Body of pancreas (tissue), 4 donors: ENCODE measurements around the gene RNASEH2B. TPM values are rescaled to one million over a fixed set of nuclear protein-coding genes. Genes with fewer than 3 reads are reported as not detected.

ENCODE experiments used
- ATAC-seq: fragments of 150-250 bp; one replicate; pipeline ENCODE4 v1.9.1; 2016
- DNase-seq, 4 donors: peaks; one replicate each; pipeline ENCODE4 v3.0.0-alpha.2; 2019
- H3K27ac ChIP-seq, 4 donors: fragments of 200-600 bp; sonication (generic); 1 replicate in 3 of 4; 2 replicates in 1 of 4; pipeline versions ENCODE4 v1.5.1 to v1.6.1; 2016 to 2019; ENCODE audit warnings: mild to moderate bottlenecking in 1 of 4, mixed read lengths in 1 of 4, moderate library complexity in 1 of 4
- H3K27me3 ChIP-seq, 2 donors: fragments of 200-600 bp; sonication (generic); one replicate each; pipeline ENCODE4 v1.6.0; 2016; ENCODE audit warnings: mild to moderate bottlenecking in 1 of 2
- H3K36me3 ChIP-seq, 2 donors: fragments of 200-600 bp; sonication (generic); replicated peaks in 1 of 2; 2 replicates each; pipeline ENCODE4 v1.5.1; 2016; ENCODE audit warnings: low read depth in 2 of 2; ENCODE audit not compliant: insufficient read depth in 1 of 2
- H3K4me1 ChIP-seq: fragments of 200-600 bp; sonication (generic); one replicate; pipeline ENCODE4 v1.6.0; 2016
- H3K4me3 ChIP-seq, 2 donors: fragments of 200-600 bp; sonication (generic); 1 replicate in 1 of 2; 2 replicates in 1 of 2; pipeline ENCODE4 v1.5.1; 2016 to 2019
- H3K9me3 ChIP-seq, 3 donors: fragments of 200-600 bp; sonication (generic); 1 replicate in 2 of 3; 2 replicates in 1 of 3; pipeline ENCODE4 v1.5.1; 2016
- POLR2A ChIP-seq, 3 donors: fragments of 450-650 bp; IDR thresholded peaks; one replicate each; pipeline ENCODE4 v1.6.1; 2016; ENCODE audit warnings: antibody characterized with exemption in 3 of 3, mild to moderate bottlenecking in 2 of 3
- whole genome bisulfite sequencing, 2 donors: methylation state at CpG; one replicate each; pipeline ENCODE4 v1.1.5; 2017; 5-methylcytosine and 5-hydroxymethylcytosine counted together
- intact Hi-C: fragments of 100-400 bp; cut with DNase I; formaldehyde crosslinking; loops from one replicate; pipeline ENCODE4 v1.15.1; 2023
- total RNA-seq, 2 donors: library from RNA; depleted of rRNA; stranded (reverse); fragments of >200 nt; gene quantifications; one replicate each; pipeline ENCODE4 v1.1.0, GENCODE V29; 2016
- TF ChIP-seq, protein P1 (sequence below), 7 experiments: fragments of 450-650 bp in 4 of 7; fragments of 200-600 bp in 3 of 7; sonication (generic) in 3 of 7; IDR thresholded peaks; one replicate each; pipeline ENCODE4 v1.5.1; 2016 to 2019; ENCODE audit warnings: antibody characterized with exemption in 7 of 7

The RNASEH2B gene
- total RNA-seq, 2 donors from 2014 or later, result 17.1 to 34.2 TPM

DNA sequence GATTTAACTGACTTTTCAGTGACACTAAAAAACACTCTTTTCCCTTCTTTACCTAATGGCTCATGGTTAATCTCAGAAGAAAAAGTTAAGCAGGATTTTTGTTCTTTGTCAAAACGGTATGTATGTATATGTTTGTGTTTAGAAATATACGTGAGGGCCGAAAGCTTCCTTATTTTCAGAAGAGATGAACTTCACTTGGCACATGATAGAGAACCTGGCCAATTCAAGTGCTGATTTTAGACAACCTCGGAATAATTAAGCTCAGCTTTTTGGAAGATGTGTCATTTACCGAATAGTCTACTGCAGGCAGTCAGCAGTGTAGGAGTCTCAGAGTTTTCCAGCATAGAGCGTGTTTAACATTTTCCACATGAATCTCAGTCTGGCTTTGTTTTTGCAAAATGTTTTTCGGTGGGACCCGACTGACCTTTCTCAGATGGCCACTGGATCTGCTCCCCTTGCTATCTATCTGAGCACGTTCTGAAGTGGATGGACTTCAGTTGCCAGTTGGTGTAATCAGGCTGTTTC, 4.6 kb downstream of the RNASEH2B start:
- Histone ChIP-seq H3K4me3 (no peak overlapping the region), H3K4me1 (peaks cover 27% of the 10 kb centered on the region), H3K36me3 (no peaks in the 10 kb centered on the region), H3K9me3 (no peaks in the 10 kb centered on the region), H3K27me3 (no peaks in the 10 kb centered on the region), H3K27ac (no peak overlapping the region)
- no peak for ATAC-seq
- no peak for TF ChIP-seq POLR2A (IDR thresholded peaks at IDR 0.05)
- TF ChIP-seq, protein P1, sequence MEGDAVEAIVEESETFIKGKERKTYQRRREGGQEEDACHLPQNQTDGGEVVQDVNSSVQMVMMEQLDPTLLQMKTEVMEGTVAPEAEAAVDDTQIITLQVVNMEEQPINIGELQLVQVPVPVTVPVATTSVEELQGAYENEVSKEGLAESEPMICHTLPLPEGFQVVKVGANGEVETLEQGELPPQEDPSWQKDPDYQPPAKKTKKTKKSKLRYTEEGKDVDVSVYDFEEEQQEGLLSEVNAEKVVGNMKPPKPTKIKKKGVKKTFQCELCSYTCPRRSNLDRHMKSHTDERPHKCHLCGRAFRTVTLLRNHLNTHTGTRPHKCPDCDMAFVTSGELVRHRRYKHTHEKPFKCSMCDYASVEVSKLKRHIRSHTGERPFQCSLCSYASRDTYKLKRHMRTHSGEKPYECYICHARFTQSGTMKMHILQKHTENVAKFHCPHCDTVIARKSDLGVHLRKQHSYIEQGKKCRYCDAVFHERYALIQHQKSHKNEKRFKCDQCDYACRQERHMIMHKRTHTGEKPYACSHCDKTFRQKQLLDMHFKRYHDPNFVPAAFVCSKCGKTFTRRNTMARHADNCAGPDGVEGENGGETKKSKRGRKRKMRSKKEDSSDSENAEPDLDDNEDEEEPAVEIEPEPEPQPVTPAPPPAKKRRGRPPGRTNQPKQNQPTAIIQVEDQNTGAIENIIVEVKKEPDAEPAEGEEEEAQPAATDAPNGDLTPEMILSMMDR (IDR thresholded peaks at IDR 0.05), result no peak
- intact Hi-C loops, result no loop called here
- whole genome bisulfite sequencing, 2 donors, result 73 to 86% methylated on average over 9 of the region's 9 CpGs
- no peak for DNase-seq

DNA sequence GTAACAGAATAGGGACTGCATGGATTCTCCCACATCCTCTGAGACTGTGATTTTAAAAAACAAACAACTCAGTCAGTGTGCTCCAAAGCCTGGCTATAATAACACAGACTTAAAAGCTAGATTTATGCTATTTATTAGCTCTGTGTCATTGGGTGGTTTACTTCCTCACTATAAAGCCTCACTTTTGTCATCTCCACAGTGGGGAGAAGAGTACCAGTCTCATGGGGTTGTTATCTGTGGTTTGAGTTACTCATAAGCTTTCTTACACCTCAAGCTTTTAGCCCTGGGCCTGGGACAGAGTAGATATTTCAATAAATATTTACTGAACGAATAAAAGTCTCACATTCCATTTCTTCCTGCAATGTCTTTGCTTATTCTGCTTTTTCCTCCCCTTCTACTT, 5.3 kb downstream of the RNASEH2B start:
- Histone ChIP-seq H3K4me3 (no peak overlapping the region), H3K27me3 (no peaks in the 10 kb centered on the region), H3K4me1 (peaks cover 27% of the 10 kb centered on the region), H3K27ac (no peak overlapping the region), H3K36me3 (no peaks in the 10 kb centered on the region), H3K9me3 (no peaks in the 10 kb centered on the region)
- DNase-seq, result no peak
- TF ChIP-seq, protein P1 (IDR thresholded peaks at IDR 0.05), result no peak
- TF ChIP-seq POLR2A (IDR thresholded peaks at IDR 0.05), result no peak
- intact Hi-C loops, result no loop called here
- 42 to 61% methylated on average over 1 of the region's 1 CpG for WGBS, 2 donors
- ATAC-seq, result no peak

DNA sequence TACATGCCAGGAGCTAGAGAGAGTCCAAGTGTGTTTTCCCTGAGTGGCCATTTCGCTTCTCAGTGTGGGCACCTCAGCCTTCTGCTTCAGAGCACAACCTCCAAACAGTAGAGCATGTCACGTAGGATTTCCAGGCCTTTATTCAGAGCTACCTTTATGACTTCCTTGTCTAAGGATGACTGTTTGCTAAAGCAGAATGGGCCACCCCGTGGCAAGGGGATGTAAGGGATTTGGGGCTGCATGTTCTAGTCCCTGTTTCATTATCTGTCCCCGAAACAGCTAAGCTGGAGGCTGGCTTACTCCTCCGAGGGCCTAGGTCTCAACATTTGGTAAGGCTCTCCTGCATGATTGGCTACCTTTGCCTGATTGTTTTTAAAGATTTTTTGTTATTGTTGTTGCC, 6.0 kb downstream of the RNASEH2B start:
- peaks cover 25% of the 10 kb centered on the region for H3K4me1 ChIP-seq
- ATAC-seq (no peak), DNase-seq (no peak)
- TF ChIP-seq POLR2A (IDR thresholded peaks at IDR 0.05), result no peak
- TF ChIP-seq, protein P1 (IDR thresholded peaks at IDR 0.05), result no peak
- intact Hi-C loops, result no loop called here
- H3K36me3 ChIP-seq, result no peaks in the 10 kb centered on the region
- H3K27ac ChIP-seq, result no peak overlapping the region
- no peaks in the 10 kb centered on the region for H3K9me3 ChIP-seq
- H3K27me3 ChIP-seq, result no peaks in the 10 kb centered on the region
- no peak overlapping the region for H3K4me3 ChIP-seq
- WGBS, 2 donors, result 74 to 91% methylated on average over 5 of the region's 5 CpGs

DNA sequence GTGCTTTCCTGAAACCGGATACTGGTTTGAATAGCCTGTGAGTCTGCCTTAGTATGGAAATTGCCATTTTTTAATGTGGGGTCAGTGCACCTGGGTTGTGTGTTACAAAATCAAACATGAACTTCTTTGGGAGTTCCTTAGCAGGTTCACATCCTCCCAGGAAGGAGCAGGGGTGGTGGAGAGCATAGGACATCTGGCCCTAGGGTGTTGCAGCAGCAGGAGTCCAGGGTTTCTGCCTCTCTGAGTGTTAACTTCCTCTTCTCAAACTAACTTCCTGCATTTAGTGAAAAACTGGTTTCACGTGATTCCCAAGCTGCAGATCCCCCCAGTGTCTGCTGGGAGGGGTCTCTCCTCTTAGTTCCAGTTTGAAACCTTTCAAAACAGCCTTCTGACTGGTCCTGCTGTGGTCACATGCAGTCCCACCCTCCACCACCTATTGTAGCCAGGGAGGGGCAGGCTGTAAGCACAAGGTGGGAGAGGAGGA, 7.2 kb downstream of the RNASEH2B start:
- no peak for TF ChIP-seq POLR2A (IDR thresholded peaks at IDR 0.05)
- TF ChIP-seq, protein P1 (IDR thresholded peaks at IDR 0.05), result no peak
- H3K27me3 ChIP-seq, result no peaks in the 10 kb centered on the region
- H3K9me3 ChIP-seq, result no peaks in the 10 kb centered on the region
- WGBS, 2 donors, result 51 to 54% methylated on average over 2 of the region's 2 CpGs
- peaks cover 13% of the 10 kb centered on the region for H3K4me1 ChIP-seq
- peak in 1 of 4 donors; percentile 38 for DNase-seq
- peak overlapping the region in 1 of 4 donors; percentile 38 for H3K27ac ChIP-seq
- intact Hi-C loops, result no loop called here
- no peaks in the 10 kb centered on the region for H3K36me3 ChIP-seq
- no peak for ATAC-seq
- no peak overlapping the region for H3K4me3 ChIP-seq

DNA sequence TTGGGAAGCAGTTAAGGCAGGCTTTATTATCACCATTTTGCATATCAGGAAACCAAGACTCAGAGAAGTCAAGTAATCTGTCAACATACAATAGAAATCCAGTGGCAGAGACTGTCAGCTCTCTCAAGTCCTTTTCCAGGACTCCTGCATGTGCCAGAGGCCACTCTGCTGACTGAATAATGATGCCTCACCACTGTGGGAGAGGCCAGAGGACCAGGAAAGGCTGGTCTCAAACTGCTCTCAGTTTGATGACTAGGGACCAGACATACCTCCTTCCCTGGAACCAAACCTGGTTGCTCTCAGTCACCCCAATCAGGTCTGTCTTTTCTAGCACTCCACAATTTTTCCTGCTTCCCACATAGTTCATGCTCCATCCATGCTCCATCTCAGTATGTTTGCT, 8.0 kb downstream of the RNASEH2B start:
- intact Hi-C loops, result no loop called here
- H3K36me3 ChIP-seq, result no peaks in the 10 kb centered on the region
- DNase-seq, result no peak
- H3K4me3 ChIP-seq, result no peak overlapping the region
- no peaks in the 10 kb centered on the region for H3K9me3 ChIP-seq
- no peak for TF ChIP-seq POLR2A (IDR thresholded peaks at IDR 0.05)
- TF ChIP-seq, protein P1 (IDR thresholded peaks at IDR 0.05), result no peak
- H3K4me1 ChIP-seq, result peaks cover 6% of the 10 kb centered on the region
- H3K27me3 ChIP-seq, result no peaks in the 10 kb centered on the region
- peak overlapping the region in 1 of 4 donors; percentile 38 for H3K27ac ChIP-seq
- ATAC-seq, result no peak
